Gastrocnemius medialis (tissue), 4 donors: ENCODE measurements around the gene ZBTB1. TPM values are rescaled to one million over a fixed set of nuclear protein-coding genes. Genes with fewer than 3 reads are reported as not detected.

Experiments
- ATAC-seq, 2 donors: fragments of 150-250 bp; one replicate each; pipeline ENCODE4 v1.9.1; 2016
- DNase-seq, 2 donors: peaks; one replicate each; pipeline ENCODE4 v3.0.0-alpha.2; 2019
- H3K27ac ChIP-seq, 4 donors: fragments of 200-600 bp; sonication (generic); 1 replicate in 1 of 4; 2 replicates in 3 of 4; pipeline ENCODE4 v1.5.1; 2016 to 2018; ENCODE audit warnings: mild to moderate bottlenecking in 2 of 4, moderate library complexity in 1 of 4
- H3K27me3 ChIP-seq, 3 donors: fragments of 200-600 bp; sonication (generic) in 2 of 3; 1 replicate in 1 of 3; 2 replicates in 2 of 3; pipeline versions ENCODE4 v1.5.1 to v1.6.0; 2016 to 2019; ENCODE audit warnings: mild to moderate bottlenecking in 1 of 3, moderate library complexity in 1 of 3
- H3K36me3 ChIP-seq, 2 donors: fragments of 200-600 bp; sonication (generic) in 1 of 2; one replicate each; pipeline ENCODE4 v1.5.1; 2017 to 2018
- H3K4me1 ChIP-seq, 2 donors: fragments of 200-600 bp; sonication (generic) in 1 of 2; one replicate each; pipeline ENCODE4 v1.5.1; 2016 to 2017; ENCODE audit warnings: mild to moderate bottlenecking in 2 of 2
- H3K4me3 ChIP-seq, 4 donors: fragments of 200-600 bp; sonication (generic) in 3 of 4; 1 replicate in 1 of 4; 2 replicates in 3 of 4; pipeline ENCODE4 v1.5.1; 2016 to 2019; ENCODE audit warnings: mild to moderate bottlenecking in 2 of 4
- H3K9me3 ChIP-seq, 3 donors: fragments of 200-600 bp; sonication (generic) in 2 of 3; 1 replicate in 1 of 3; 2 replicates in 2 of 3; pipeline ENCODE4 v1.5.1; 2016 to 2019
- CTCF ChIP-seq, 5 experiments: fragments of 450-650 bp in 3 of 5; fragments of 200-600 bp in 2 of 5; sonication (generic) in 2 of 5; IDR thresholded peaks in 4 of 5; conservative IDR thresholded peaks in 1 of 5; 1 replicate in 4 of 5; 2 replicates in 1 of 5; pipeline ENCODE4 v1.5.1; 2016 to 2019; ENCODE audit warnings: antibody characterized with exemption in 5 of 5, mild to moderate bottlenecking in 3 of 5, moderate library complexity in 3 of 5
- POLR2A ChIP-seq, 2 donors: fragments of 450-650 bp; IDR thresholded peaks; one replicate each; pipeline ENCODE4 v1.6.1; 2017; ENCODE audit warnings: antibody characterized with exemption in 2 of 2, mild to moderate bottlenecking in 2 of 2, moderate library complexity in 2 of 2
- in situ Hi-C, 4 donors: fragments of 200-750 bp; cut with MboI; loops; one replicate each; pipeline versions ENCODE4 v1.15.0 to v1.8.0; 2017; ENCODE audit warnings: low sequenced_read_pairs in 4 of 4
- intact Hi-C: fragments of 100-400 bp; cut with DNase I; formaldehyde crosslinking; loops from one replicate; pipeline ENCODE4 v1.15.1; 2023; ENCODE audit warnings: low total_unique reads
- total RNA-seq, 4 donors: library from RNA; depleted of rRNA; stranded (reverse); fragments of >200 nt; gene quantifications; one replicate each; pipeline versions ENCODE4 v1.1.0 to v1.2.3, GENCODE V29; 2016

Gene ZBTB1
- 10 to 100 TPM; 36.9 to 49.2 (median 38.0) TPM for total RNA-seq

- Histone ChIP-seq H3K4me3 (peak within 1 kb of the TSS; percentile 75 to 94 (median 86)), H3K27me3 (no peaks in the 10 kb centered on the region), H3K4me1 (peaks cover 53 to 66% of the 10 kb centered on the region in 2 donors), H3K9me3 (no peaks in the 10 kb centered on the region), H3K36me3 (no peaks in the 10 kb centered on the region), H3K27ac (peak within 1 kb of the TSS; percentile 97 to 99 (median 98))
- TF ChIP-seq POLR2A (IDR thresholded peaks at IDR 0.05) (peak; percentile 84 to 88), CTCF (IDR thresholded peaks at IDR 0.05 in 4 of 5, conservative IDR thresholded peaks at IDR 0.05 in 1 of 5) (no peak)
- DNase-seq (peak; percentile 70 to 85), ATAC-seq (peak; percentile 42 to 45)
- in situ Hi-C loops = no loop called here
- intact Hi-C loops = loop anchor here (2.0 to 10.0 kb wide), 4 partner anchors 116 to 862 kb away; partner anchors contain the start of genes CHURC1, MTHFD1 and WDR89
Measured at GRCh38 chr14:64504310-64504896, at the start of gene ZBTB1. Gene ZBTB1, plus strand, starts transcription at chr14:64504770. Its CDS starts 16,735 bp downstream, at chr14:64521505.

- no peaks in the 10 kb centered on the region for H3K27me3 ChIP-seq
- TF ChIP-seq CTCF (IDR thresholded peaks at IDR 0.05 in 4 of 5, conservative IDR thresholded peaks at IDR 0.05 in 1 of 5) (no peak), POLR2A (IDR thresholded peaks at IDR 0.05) (no peak)
- peaks cover 0 to 2% of the 10 kb centered on the region in 2 donors for H3K4me1 ChIP-seq
- peaks cover 0 to 20% of the 10 kb centered on the region in 2 donors for H3K36me3 ChIP-seq
- DNase-seq = no peak
- in situ Hi-C loops = no loop called here
- intact Hi-C loops = no loop called here
- no peak overlapping the region for H3K27ac ChIP-seq
- no peak overlapping the region for H3K4me3 ChIP-seq
- no peak for ATAC-seq
- H3K9me3 ChIP-seq = no peaks in the 10 kb centered on the region
Measured at GRCh38 chr14:64459405-64460136, 45.0 kb upstream of the ZBTB1 start.

- in situ Hi-C loops (no loop called here), intact Hi-C loops (no loop called here)
- DNase-seq (no peak), ATAC-seq (no peak)
- Histone ChIP-seq H3K4me3 (no peak overlapping the region), H3K36me3 (peaks cover 0 to 5% of the 10 kb centered on the region in 2 donors), H3K27ac (no peak overlapping the region), H3K27me3 (no peaks in the 10 kb centered on the region), H3K9me3 (no peaks in the 10 kb centered on the region), H3K4me1 (peaks cover 6 to 12% of the 10 kb centered on the region in 2 donors)
- TF ChIP-seq POLR2A (IDR thresholded peaks at IDR 0.05) (no peak), CTCF (IDR thresholded peaks at IDR 0.05 in 4 of 5, conservative IDR thresholded peaks at IDR 0.05 in 1 of 5) (no peak)
Measured at GRCh38 chr14:64461221-64461620, 43.3 kb upstream of the ZBTB1 start.

GRCh38 chr14:64463195-64463594 lies 41.4 kb upstream of the ZBTB1 start:
- no peak for TF ChIP-seq CTCF (IDR thresholded peaks at IDR 0.05 in 4 of 5, conservative IDR thresholded peaks at IDR 0.05 in 1 of 5)
- TF ChIP-seq POLR2A (IDR thresholded peaks at IDR 0.05) = no peak
- ATAC-seq (no peak), DNase-seq (no peak)
- Histone ChIP-seq H3K36me3 (peaks cover 0 to 3% of the 10 kb centered on the region in 2 donors), H3K4me3 (no peak overlapping the region), H3K27ac (no peak overlapping the region), H3K9me3 (no peaks in the 10 kb centered on the region), H3K27me3 (no peaks in the 10 kb centered on the region), H3K4me1 (peaks cover 6 to 13% of the 10 kb centered on the region in 2 donors)
- intact Hi-C loops = no loop called here
- in situ Hi-C loops = no loop called here
